Caco-2 (cell line): ENCODE data around the gene AS3MT. TPM values are rescaled to one million over a fixed set of nuclear protein-coding genes. Genes with fewer than 3 reads are reported as not detected.

ENCODE experiments used
- BruUV-seq: library from RNA; stranded (reverse); fragments of 400-500 nt; replicated peaks from 2 replicates; lab custom pipeline; 2021; lab: Mats Ljungman, UMichigan
- CTCF ChIA-PET: fragments of 300-600 bp; sonication (Branson Sonifier 250); formaldehyde crosslinking; loops from one replicate; lab custom pipeline; 2022; ENCODE audit warnings: antibody characterized with exemption; lab: Charles Lee
- POLR2A ChIA-PET: fragments of 300-600 bp; sonication (Branson Sonifier 250); formaldehyde crosslinking; loops from one replicate; lab custom pipeline; 2022; ENCODE audit warnings: antibody characterized with exemption; lab: Charles Lee
- DNase-seq, 2 experiments: peaks; one replicate each; pipeline versions ENCODE4 v3.0.0 to v3.0.0-alpha.2; 2020 to 2022
- H3K27me3 ChIP-seq: replicated peaks from 2 replicates; pipeline ENCODE4 v1.6.0; 2011; ENCODE audit warnings: low read length; ENCODE audit not compliant: control insufficient read depth, insufficient read depth
- H3K36me3 ChIP-seq: 2 replicates; pipeline ENCODE4 v1.5.1; 2011; ENCODE audit warnings: low read length; ENCODE audit not compliant: control insufficient read depth, insufficient read depth
- H3K4me1 ChIP-seq: fragments of 250-450 bp; sonication (Bioruptor Pico); 2 replicates; pipeline ENCODE4 v1.5.1; 2020; ENCODE audit warnings: mild to moderate bottlenecking
- H3K4me3 ChIP-seq: 2 replicates; pipeline ENCODE4 v1.5.1; 2011; ENCODE audit warnings: low read depth, mild to moderate bottlenecking, control low read depth, low read length
- H3K9me3 ChIP-seq: fragments of 250-450 bp; sonication (Bioruptor Pico); 2 replicates; pipeline ENCODE4 v1.5.1; 2020; ENCODE audit warnings: mild to moderate bottlenecking, moderate library complexity
- H3K27ac Mint-ChIP-seq: one replicate; pipeline ENCODE4 v1.8.0; 2022; ENCODE audit warnings: mixed read lengths; ENCODE audit not compliant: unreplicated experiment
- H3K27me3 Mint-ChIP-seq: one replicate; pipeline ENCODE4 v1.8.0; 2022; ENCODE audit warnings: mixed read lengths; ENCODE audit not compliant: insufficient read depth, unreplicated experiment
- H3K36me3 Mint-ChIP-seq: one replicate; pipeline ENCODE4 v1.8.0; 2022; ENCODE audit warnings: mild to moderate bottlenecking, mixed read lengths; ENCODE audit not compliant: insufficient read depth, unreplicated experiment
- H3K4me1 Mint-ChIP-seq: one replicate; pipeline ENCODE4 v1.8.0; 2022; ENCODE audit warnings: low read depth, mixed read lengths; ENCODE audit not compliant: unreplicated experiment
- H3K4me3 Mint-ChIP-seq: one replicate; pipeline ENCODE4 v1.8.0; 2022; ENCODE audit warnings: mild to moderate bottlenecking, moderate library complexity, mixed read lengths; ENCODE audit not compliant: unreplicated experiment
- H3K9me3 Mint-ChIP-seq: one replicate; pipeline ENCODE4 v1.8.0; 2022; ENCODE audit warnings: mixed read lengths; ENCODE audit not compliant: unreplicated experiment
- CTCF ChIP-seq, 2 experiments: fragments of 200-600 bp in 1 of 2; IDR thresholded peaks; 1 replicate in 1 of 2; 2 replicates in 1 of 2; pipeline versions ENCODE4 v1.5.1 to v1.8.0; 2011 to 2022; ENCODE audit warnings: antibody characterized with exemption in 1 of 2, control low read depth in 1 of 2, inconsistent platforms in 1 of 2, low read depth in 1 of 2, low read length in 1 of 2, mild to moderate bottlenecking in 1 of 2, moderate library complexity in 1 of 2; ENCODE audit not compliant: insufficient read depth in 1 of 2, severe bottlenecking in 1 of 2, unreplicated experiment in 1 of 2
- intact Hi-C: fragments of 100-400 bp; cut with micrococcal nuclease; formaldehyde crosslinking; loops from one replicate; pipeline ENCODE4 v1.10.0; 2022; ENCODE audit not compliant: unreplicated experiment
- total RNA-seq: library from RNA; stranded (reverse); gene quantifications from 2 replicates; pipeline ENCODE4 v1.2.3, GENCODE V29; 2022

Gene AS3MT
- total RNA-seq, 1 experiment from 2014 or later: 6.4 TPM

- Histone ChIP-seq H3K36me3 (no peaks in the 10 kb centered on the region), H3K27me3 (no peaks in the 10 kb centered on the region), H3K4me1 (no peaks in the 10 kb centered on the region), H3K9me3 (no peaks in the 10 kb centered on the region), H3K4me3 (no peak overlapping the region)
- TF ChIP-seq CTCF (IDR thresholded peaks at IDR 0.05; ENCODE audit: insufficient read depth in 1 of 2, low read depth in 1 of 2, low read length in 1 of 2, severe bottlenecking in 1 of 2, unreplicated experiment in 1 of 2): no peak
- H3K36me3 Mint-ChIP-seq: no peaks in the 10 kb centered on the region
- ChIA-PET POLR2A (no interaction called here), CTCF (no interaction called here)
- intact Hi-C loops: no loop called here
- H3K4me1 Mint-ChIP-seq: no peaks in the 10 kb centered on the region
- no peak overlapping the region for H3K27ac Mint-ChIP-seq
- no peak overlapping the region for H3K4me3 Mint-ChIP-seq
- no TSS peak for BruUV-seq
- DNase-seq: no peak
- H3K9me3 Mint-ChIP-seq: no peaks in the 10 kb centered on the region
- H3K27me3 Mint-ChIP-seq: no peaks in the 10 kb centered on the region
Observed at GRCh38 chr10:102930720-102931119, 61.5 kb downstream of the AS3MT start.

GRCh38 chr10:102931643-102932042, 62.4 kb downstream of the AS3MT start:
- CTCF ChIA-PET: no interaction called here

GRCh38 chr10:102935505-102935904, 66.2 kb downstream of the AS3MT start:
- H3K27me3 Mint-ChIP-seq: no peaks in the 10 kb centered on the region
- H3K36me3 ChIP-seq: no peaks in the 10 kb centered on the region
- TF ChIP-seq CTCF (IDR thresholded peaks at IDR 0.05; ENCODE audit: insufficient read depth in 1 of 2, low read depth in 1 of 2, low read length in 1 of 2, severe bottlenecking in 1 of 2, unreplicated experiment in 1 of 2): no peak
- no peaks in the 10 kb centered on the region for H3K27me3 ChIP-seq
- no peaks in the 10 kb centered on the region for H3K4me1 Mint-ChIP-seq
- peaks cover 4% of the 10 kb centered on the region; the same call in 1 of the 2 replicates for H3K4me1 ChIP-seq
- ChIA-PET CTCF (interaction anchor here (0.6 kb wide), 1 partner anchor 625 kb away, joined by 4 read pairs; no protein-coding TSS in a partner anchor), POLR2A (interaction anchor here (0.6 kb wide), 1 partner anchor 859 kb away, joined by 6 read pairs; no protein-coding TSS in a partner anchor)
- no peak overlapping the region for H3K4me3 Mint-ChIP-seq
- H3K27ac Mint-ChIP-seq: no peak overlapping the region
- no peaks in the 10 kb centered on the region for H3K9me3 Mint-ChIP-seq
- DNase-seq: no peak
- no peaks in the 10 kb centered on the region for H3K36me3 Mint-ChIP-seq
- H3K4me3 ChIP-seq: no peak overlapping the region
- H3K9me3 ChIP-seq: no peaks in the 10 kb centered on the region
- intact Hi-C loops: no loop called here
- no TSS peak for BruUV-seq

More at GRCh38 chr10:102931643-102932042, 62.4 kb downstream of the AS3MT start:
- H3K4me3 ChIP-seq: no peak overlapping the region
- H3K4me1 ChIP-seq: no peaks in the 10 kb centered on the region
- Mint-ChIP-seq H3K27me3 (no peaks in the 10 kb centered on the region), H3K4me3 (no peak overlapping the region), H3K4me1 (no peaks in the 10 kb centered on the region), H3K36me3 (no peaks in the 10 kb centered on the region), H3K27ac (no peak overlapping the region), H3K9me3 (no peaks in the 10 kb centered on the region)
- POLR2A ChIA-PET: no interaction called here
- H3K27me3 ChIP-seq: no peaks in the 10 kb centered on the region
- H3K9me3 ChIP-seq: no peaks in the 10 kb centered on the region
- no peak for TF ChIP-seq CTCF (IDR thresholded peaks at IDR 0.05; ENCODE audit: insufficient read depth in 1 of 2, low read depth in 1 of 2, low read length in 1 of 2, severe bottlenecking in 1 of 2, unreplicated experiment in 1 of 2)
- DNase-seq: no peak
- no TSS peak for BruUV-seq
- no peaks in the 10 kb centered on the region for H3K36me3 ChIP-seq
- intact Hi-C loops: no loop called here
